GM23338 (cell line): Measurements from ENCODE around the gene LNX1. TPM values are rescaled to one million over a fixed set of nuclear protein-coding genes. Genes with fewer than 3 reads are reported as not detected.

Experiments
- ATAC-seq: fragments of 200-7000 bp; cut with Tn5 transposase; 3 replicates; pipeline ENCODE4 v1.9.1; 2020
- DNase-seq: peaks from one replicate; pipeline ENCODE4 v3.0.0-alpha.2; 2015; ENCODE audit warnings: low spot score
- H2AFZ ChIP-seq: fragments of 200-600 bp; sonication (generic); 2 replicates; pipeline ENCODE4 v1.8.0; 2016; ENCODE audit warnings: antibody characterized with exemption, mild to moderate bottlenecking, moderate library complexity
- H3F3A ChIP-seq: fragments of 200-600 bp; sonication (generic); replicated peaks from 2 replicates; pipeline ENCODE4 v1.8.0; 2017; ENCODE audit warnings: antibody characterized with exemption, mixed run types, low read depth
- H3K27ac ChIP-seq: fragments of 200-600 bp; sonication (generic); 2 replicates; pipeline ENCODE4 v1.6.1; 2016; ENCODE audit warnings: low read depth
- H3K27me3 ChIP-seq: fragments of 200-600 bp; sonication (generic); 2 replicates; pipeline ENCODE4 v1.8.0; 2016; ENCODE audit warnings: mild to moderate bottlenecking, mixed run types, moderate library complexity; ENCODE audit not compliant: insufficient read depth
- H3K36me3 ChIP-seq: fragments of 200-600 bp; sonication (generic); 2 replicates; pipeline ENCODE4 v1.8.0; 2016; ENCODE audit warnings: mild to moderate bottlenecking; ENCODE audit not compliant: insufficient read depth
- H3K4me1 ChIP-seq: fragments of 200-600 bp; sonication (generic); 2 replicates; pipeline ENCODE4 v1.8.0; 2016; ENCODE audit warnings: mild to moderate bottlenecking, moderate library complexity; ENCODE audit not compliant: insufficient read depth
- H3K4me2 ChIP-seq: fragments of 200-600 bp; sonication (generic); 2 replicates; pipeline ENCODE4 v1.7.1; 2017; ENCODE audit warnings: mixed run types
- H3K4me3 ChIP-seq: fragments of 200-600 bp; sonication (generic); 2 replicates; pipeline ENCODE4 v1.6.1; 2016; ENCODE audit warnings: mixed run types
- H3K79me2 ChIP-seq: fragments of 200-600 bp; sonication (generic); replicated peaks from 2 replicates; pipeline ENCODE4 v1.8.0; 2017; ENCODE audit warnings: mild to moderate bottlenecking; ENCODE audit not compliant: insufficient read depth
- H3K9me2 ChIP-seq: fragments of 200-600 bp; sonication (generic); 2 replicates; pipeline ENCODE4 v1.8.0; 2017; ENCODE audit not compliant: insufficient read depth
- H4K20me1 ChIP-seq: fragments of 200-600 bp; sonication (generic); replicated peaks from 2 replicates; pipeline ENCODE4 v1.8.0; 2017; ENCODE audit warnings: mild to moderate bottlenecking; ENCODE audit not compliant: insufficient read depth
- H3K27ac Mint-ChIP-seq: 2 replicates; pipeline ENCODE4 v1.8.0; 2020; ENCODE audit warnings: inconsistent platforms, mild to moderate bottlenecking, moderate library complexity, mixed read lengths
- H3K27me3 Mint-ChIP-seq: 3 replicates; pipeline ENCODE4 v1.8.0; 2022; ENCODE audit warnings: low read depth, mild to moderate bottlenecking, moderate library complexity, mixed read lengths, inconsistent platforms; ENCODE audit not compliant: insufficient read depth, poor library complexity
- H3K36me3 Mint-ChIP-seq: 3 replicates; pipeline ENCODE4 v1.8.0; 2021; ENCODE audit warnings: low read depth, mild to moderate bottlenecking, inconsistent platforms, moderate library complexity, mixed read lengths
- H3K4me1 Mint-ChIP-seq: 3 replicates; pipeline ENCODE4 v1.8.0; 2020; ENCODE audit warnings: mild to moderate bottlenecking, inconsistent platforms, mixed read lengths
- H3K4me3 Mint-ChIP-seq: 3 replicates; pipeline ENCODE4 v1.8.0; 2021; ENCODE audit warnings: moderate library complexity, mild to moderate bottlenecking, inconsistent platforms, mixed read lengths
- H3K9me3 Mint-ChIP-seq: 3 replicates; pipeline ENCODE4 v1.8.0; 2020; ENCODE audit warnings: moderate library complexity, mild to moderate bottlenecking, inconsistent platforms, mixed read lengths
- CREB1 ChIP-seq: fragments of 250-450 bp; sonication (Bioruptor Pico); IDR thresholded peaks from 2 replicates; pipeline ENCODE4 v1.5.0; 2020; ENCODE audit warnings: low read depth, mild to moderate bottlenecking, moderate library complexity
- EZH2 ChIP-seq: fragments of 200-600 bp; sonication (generic); IDR thresholded peaks from one replicate; pipeline ENCODE4 v1.8.0; 2017; ENCODE audit warnings: antibody characterized with exemption, mild to moderate bottlenecking, low read depth; ENCODE audit not compliant: unreplicated experiment
- EZH2phosphoT487 ChIP-seq: fragments of 200-600 bp; sonication (generic); IDR thresholded peaks from one replicate; pipeline ENCODE4 v1.8.1; 2018; ENCODE audit warnings: antibody characterized with exemption; ENCODE audit not compliant: unreplicated experiment
- JUNB ChIP-seq: IDR thresholded peaks from one replicate; pipeline ENCODE4 v1.6.1; 2016; ENCODE audit warnings: antibody characterized with exemption; ENCODE audit not compliant: unreplicated experiment
- NANOG ChIP-seq: IDR thresholded peaks from 2 replicates; pipeline ENCODE4 v1.6.1; 2016; ENCODE audit warnings: antibody characterized with exemption, borderline replicate concordance
- polyA plus RNA-seq: library from polyadenylated mRNA; unstranded; fragments of >200 nt; fragmentation: Nextera tagmentation; extraction: Ambion mirVana; gene quantifications from 2 replicates; pipeline ENCODE4 v1.2.1, GENCODE V29; 2016
- total RNA-seq: library from RNA; depleted of rRNA; stranded (reverse); fragments of >200 nt; shearing (Covaris generic); gene quantifications from 2 replicates; pipeline ENCODE4 v1.2.3, GENCODE V29; 2014
- TF ChIP-seq, protein P1 (sequence below), 2 experiments: fragments of 200-600 bp in 1 of 2; sonication (generic) in 1 of 2; conservative IDR thresholded peaks; 2 replicates each; pipeline versions ENCODE4 v1.5.1 to v1.6.1; 2016 to 2017; ENCODE audit warnings: antibody characterized with exemption in 2 of 2, low read depth in 2 of 2, mild to moderate bottlenecking in 2 of 2, moderate library complexity in 1 of 2
- TF ChIP-seq, protein P2 (sequence below): IDR thresholded peaks from one replicate; pipeline ENCODE4 v1.6.1; 2018; ENCODE audit warnings: antibody characterized with exemption; ENCODE audit not compliant: unreplicated experiment
- TF ChIP-seq, protein P3 (sequence below): IDR thresholded peaks from 2 replicates; pipeline ENCODE4 v1.6.1; 2016; ENCODE audit warnings: antibody characterized with exemption

The LNX1 gene
- total and polyA plus RNA-seq, 2 experiments from 2014 or later = 5.4 to 6.4 TPM

DNA sequence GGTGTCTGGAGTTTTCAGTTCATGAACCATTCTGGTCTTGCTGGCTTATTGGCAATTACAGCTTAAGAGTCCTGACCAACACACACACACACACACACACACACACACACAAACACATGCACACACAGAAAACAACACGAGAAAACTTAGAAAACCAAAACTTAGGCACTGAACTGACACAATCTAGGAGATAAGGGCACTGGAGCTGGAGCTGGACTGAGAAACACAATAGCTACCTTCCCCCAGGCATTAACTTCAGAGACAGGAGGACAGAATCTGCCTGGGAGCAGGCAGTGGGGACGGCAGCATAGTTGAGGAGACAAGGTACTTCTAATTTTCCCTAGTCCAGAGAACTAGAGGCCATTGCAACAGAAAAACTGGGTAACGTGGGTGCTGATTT, 62.3 kb downstream of the LNX1 start:
- H3K4me2 ChIP-seq = no peak overlapping the region
- no peak for ATAC-seq
- H3K9me2 ChIP-seq = 0 out of 2 replicates have a peak, but pooled peaks cover 4% of the 10 kb centered on the region
- Mint-ChIP-seq H3K36me3 (no peaks in the 10 kb centered on the region), H3K27ac (no peak overlapping the region), H3K4me3 (no peak overlapping the region), H3K9me3 (no peaks in the 10 kb centered on the region), H3K4me1 (peaks cover 28% of the 10 kb centered on the region), H3K27me3 (no peaks in the 10 kb centered on the region)
- peaks cover 26% of the 10 kb centered on the region; the same call in 1 of the 2 replicates for H3K4me1 ChIP-seq
- H3K27me3 ChIP-seq = no peaks in the 10 kb centered on the region
- H3K79me2 ChIP-seq = no peaks in the 10 kb centered on the region
- no peak overlapping the region for H3K4me3 ChIP-seq
- H4K20me1 ChIP-seq = no peaks in the 10 kb centered on the region
- no peaks in the 10 kb centered on the region for H3K36me3 ChIP-seq
- DNase-seq = no peak
- no peak overlapping the region for H3K27ac ChIP-seq
- H3F3A ChIP-seq = no peaks in the 10 kb centered on the region
- no peak for TF ChIP-seq NANOG
- no peak for TF ChIP-seq EZH2phosphoT487
- TF ChIP-seq, protein P1, sequence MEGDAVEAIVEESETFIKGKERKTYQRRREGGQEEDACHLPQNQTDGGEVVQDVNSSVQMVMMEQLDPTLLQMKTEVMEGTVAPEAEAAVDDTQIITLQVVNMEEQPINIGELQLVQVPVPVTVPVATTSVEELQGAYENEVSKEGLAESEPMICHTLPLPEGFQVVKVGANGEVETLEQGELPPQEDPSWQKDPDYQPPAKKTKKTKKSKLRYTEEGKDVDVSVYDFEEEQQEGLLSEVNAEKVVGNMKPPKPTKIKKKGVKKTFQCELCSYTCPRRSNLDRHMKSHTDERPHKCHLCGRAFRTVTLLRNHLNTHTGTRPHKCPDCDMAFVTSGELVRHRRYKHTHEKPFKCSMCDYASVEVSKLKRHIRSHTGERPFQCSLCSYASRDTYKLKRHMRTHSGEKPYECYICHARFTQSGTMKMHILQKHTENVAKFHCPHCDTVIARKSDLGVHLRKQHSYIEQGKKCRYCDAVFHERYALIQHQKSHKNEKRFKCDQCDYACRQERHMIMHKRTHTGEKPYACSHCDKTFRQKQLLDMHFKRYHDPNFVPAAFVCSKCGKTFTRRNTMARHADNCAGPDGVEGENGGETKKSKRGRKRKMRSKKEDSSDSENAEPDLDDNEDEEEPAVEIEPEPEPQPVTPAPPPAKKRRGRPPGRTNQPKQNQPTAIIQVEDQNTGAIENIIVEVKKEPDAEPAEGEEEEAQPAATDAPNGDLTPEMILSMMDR (conservative IDR thresholded peaks at IDR 0.05; ENCODE audit: low read depth in 2 of 2) = no peak
- TF ChIP-seq, protein P2, sequence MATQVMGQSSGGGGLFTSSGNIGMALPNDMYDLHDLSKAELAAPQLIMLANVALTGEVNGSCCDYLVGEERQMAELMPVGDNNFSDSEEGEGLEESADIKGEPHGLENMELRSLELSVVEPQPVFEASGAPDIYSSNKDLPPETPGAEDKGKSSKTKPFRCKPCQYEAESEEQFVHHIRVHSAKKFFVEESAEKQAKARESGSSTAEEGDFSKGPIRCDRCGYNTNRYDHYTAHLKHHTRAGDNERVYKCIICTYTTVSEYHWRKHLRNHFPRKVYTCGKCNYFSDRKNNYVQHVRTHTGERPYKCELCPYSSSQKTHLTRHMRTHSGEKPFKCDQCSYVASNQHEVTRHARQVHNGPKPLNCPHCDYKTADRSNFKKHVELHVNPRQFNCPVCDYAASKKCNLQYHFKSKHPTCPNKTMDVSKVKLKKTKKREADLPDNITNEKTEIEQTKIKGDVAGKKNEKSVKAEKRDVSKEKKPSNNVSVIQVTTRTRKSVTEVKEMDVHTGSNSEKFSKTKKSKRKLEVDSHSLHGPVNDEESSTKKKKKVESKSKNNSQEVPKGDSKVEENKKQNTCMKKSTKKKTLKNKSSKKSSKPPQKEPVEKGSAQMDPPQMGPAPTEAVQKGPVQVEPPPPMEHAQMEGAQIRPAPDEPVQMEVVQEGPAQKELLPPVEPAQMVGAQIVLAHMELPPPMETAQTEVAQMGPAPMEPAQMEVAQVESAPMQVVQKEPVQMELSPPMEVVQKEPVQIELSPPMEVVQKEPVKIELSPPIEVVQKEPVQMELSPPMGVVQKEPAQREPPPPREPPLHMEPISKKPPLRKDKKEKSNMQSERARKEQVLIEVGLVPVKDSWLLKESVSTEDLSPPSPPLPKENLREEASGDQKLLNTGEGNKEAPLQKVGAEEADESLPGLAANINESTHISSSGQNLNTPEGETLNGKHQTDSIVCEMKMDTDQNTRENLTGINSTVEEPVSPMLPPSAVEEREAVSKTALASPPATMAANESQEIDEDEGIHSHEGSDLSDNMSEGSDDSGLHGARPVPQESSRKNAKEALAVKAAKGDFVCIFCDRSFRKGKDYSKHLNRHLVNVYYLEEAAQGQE = no peak
- TF ChIP-seq EZH2 = no peak
- TF ChIP-seq, protein P3, sequence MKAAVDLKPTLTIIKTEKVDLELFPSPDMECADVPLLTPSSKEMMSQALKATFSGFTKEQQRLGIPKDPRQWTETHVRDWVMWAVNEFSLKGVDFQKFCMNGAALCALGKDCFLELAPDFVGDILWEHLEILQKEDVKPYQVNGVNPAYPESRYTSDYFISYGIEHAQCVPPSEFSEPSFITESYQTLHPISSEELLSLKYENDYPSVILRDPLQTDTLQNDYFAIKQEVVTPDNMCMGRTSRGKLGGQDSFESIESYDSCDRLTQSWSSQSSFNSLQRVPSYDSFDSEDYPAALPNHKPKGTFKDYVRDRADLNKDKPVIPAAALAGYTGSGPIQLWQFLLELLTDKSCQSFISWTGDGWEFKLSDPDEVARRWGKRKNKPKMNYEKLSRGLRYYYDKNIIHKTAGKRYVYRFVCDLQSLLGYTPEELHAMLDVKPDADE = no peak
- no peak for TF ChIP-seq JUNB
- no peak overlapping the region for H2AFZ ChIP-seq

DNA sequence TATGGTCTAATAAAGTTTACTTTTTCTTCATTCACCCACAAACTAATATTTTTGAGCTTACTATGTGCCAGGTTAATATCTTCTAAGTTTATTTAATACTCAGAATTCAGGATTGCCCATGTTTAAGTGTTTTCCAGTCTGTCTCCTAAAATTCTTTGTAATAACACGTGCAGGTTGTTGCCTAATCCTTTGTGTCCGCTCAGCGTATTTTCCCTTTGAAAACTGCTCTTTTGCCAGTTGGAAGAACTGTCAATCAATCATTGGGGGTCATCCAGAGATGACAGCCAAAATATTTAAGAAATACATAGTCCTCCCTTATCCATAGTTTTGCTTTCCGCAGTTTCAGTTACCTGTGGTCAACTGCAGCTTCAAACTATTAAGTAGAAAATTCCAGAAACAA, 63.4 kb downstream of the LNX1 start:
- Histone ChIP-seq H3K4me3 (no peak overlapping the region), H3K27me3 (no peaks in the 10 kb centered on the region), H3K4me1 (peaks cover 25% of the 10 kb centered on the region; the same call in 1 of the 2 replicates), H3K9me2 (0 out of 2 replicates have a peak, but pooled peaks cover 4% of the 10 kb centered on the region), H3K27ac (no peak overlapping the region), H3K36me3 (no peaks in the 10 kb centered on the region), H3K4me2 (no peak overlapping the region), H2AFZ (no peak overlapping the region), H3F3A (no peaks in the 10 kb centered on the region), H4K20me1 (no peaks in the 10 kb centered on the region), H3K79me2 (no peaks in the 10 kb centered on the region)
- H3K27me3 Mint-ChIP-seq = no peaks in the 10 kb centered on the region
- no peak overlapping the region for H3K27ac Mint-ChIP-seq
- peaks cover 26% of the 10 kb centered on the region for H3K4me1 Mint-ChIP-seq
- DNase-seq (no peak), ATAC-seq (no peak)
- H3K9me3 Mint-ChIP-seq = no peaks in the 10 kb centered on the region
- H3K4me3 Mint-ChIP-seq = no peak overlapping the region
- no peaks in the 10 kb centered on the region for H3K36me3 Mint-ChIP-seq
- TF ChIP-seq, protein P2 = no peak
- TF ChIP-seq CREB1 (CRISPR knock-in tag) = no peak
